Endothelial cell of umbilical vein (primary cell): ENCODE measurements around the gene GFOD1. TPM values are rescaled to one million over a fixed set of nuclear protein-coding genes. Genes with fewer than 3 reads are reported as not detected.

ENCODE experiments used
- BruUV-seq: library from RNA; stranded (reverse); fragments of 400-500 nt; replicated peaks from 2 replicates; lab custom pipeline; 2021; lab: Mats Ljungman, UMichigan
- CTCF ChIA-PET: fragments of 300-600, 350-600 bp; sonication (Branson Sonifier 250); formaldehyde crosslinking; loops from one replicate; lab custom pipeline; 2021; ENCODE audit warnings: antibody characterized with exemption, inconsistent platforms; lab: Charles Lee
- POLR2A ChIA-PET: fragments of 300-600, 350-600 bp; sonication (Branson Sonifier 250); formaldehyde crosslinking; loops from one replicate; lab custom pipeline; 2021; ENCODE audit warnings: antibody characterized with exemption, inconsistent platforms; lab: Charles Lee
- DNase-seq: peaks from one replicate; pipeline ENCODE4 v3.0.0-alpha.2; 2011; ENCODE audit warnings: low read depth, low spot score
- FAIRE-seq: peaks from 2 replicates; lab custom pipeline; 2011; peaks lifted over from hg19 to GRCh38; lab: Jason Lieb, UNC
- H2AFZ ChIP-seq: 2 replicates; pipeline ENCODE4 v1.6.0; 2012; ENCODE audit warnings: low read depth, low read length, control low read depth, inconsistent platforms
- H3K27ac ChIP-seq: 2 replicates; pipeline ENCODE4 v1.5.1; 2011; ENCODE audit warnings: low read depth, mild to moderate bottlenecking, control low read depth, low read length, moderate library complexity; ENCODE audit not compliant: insufficient read depth
- H3K27me3 ChIP-seq, 2 experiments: 2 replicates each; pipeline versions ENCODE4 v1.6.0 to v1.6.1; 2011; ENCODE audit warnings: low read length in 2 of 2, mixed read lengths in 1 of 2; ENCODE audit not compliant: control insufficient read depth in 2 of 2, insufficient read depth in 2 of 2
- H3K36me3 ChIP-seq, 2 experiments: 2 replicates in 1 of 2; 3 replicates in 1 of 2; pipeline ENCODE4 v1.5.1; 2011; ENCODE audit warnings: low read length in 2 of 2, mild to moderate bottlenecking in 1 of 2, moderate library complexity in 1 of 2; ENCODE audit not compliant: control insufficient read depth in 2 of 2, insufficient read depth in 2 of 2; ENCODE audit errors: extremely low read depth in 1 of 2
- H3K4me1 ChIP-seq: 3 replicates; pipeline ENCODE4 v1.5.1; 2011; ENCODE audit warnings: mild to moderate bottlenecking, low read length; ENCODE audit not compliant: control insufficient read depth, insufficient read depth; ENCODE audit errors: extremely low read depth
- H3K4me2 ChIP-seq: 2 replicates; pipeline ENCODE4 v1.6.1; 2011; ENCODE audit warnings: low read length, control low read depth, mixed read lengths; ENCODE audit not compliant: insufficient read depth
- H3K4me3 ChIP-seq, 3 experiments: fragments of 200-600 bp in 1 of 3; sonication (generic), shearing (Covaris generic) in 1 of 3; replicated peaks in 1 of 3; 2 replicates each; pipeline ENCODE4 v1.5.1; 2011 to 2016; ENCODE audit warnings: control low read depth in 3 of 3, low read length in 3 of 3, mild to moderate bottlenecking in 2 of 3, inconsistent platforms in 1 of 3, low read depth in 1 of 3, moderate library complexity in 1 of 3; ENCODE audit not compliant: insufficient read depth in 1 of 3
- H3K79me2 ChIP-seq: 2 replicates; pipeline ENCODE4 v1.6.0; 2012; ENCODE audit warnings: low read length, inconsistent platforms; ENCODE audit not compliant: control insufficient read depth, insufficient read depth
- H3K9ac ChIP-seq: replicated peaks from 2 replicates; pipeline ENCODE3; 2011; ENCODE audit warnings: low read length, control low read depth; ENCODE audit not compliant: insufficient read depth; ENCODE audit errors: extremely low read depth
- H3K9me1 ChIP-seq: replicated peaks from 3 replicates; pipeline ENCODE4 v1.6.0; 2011; ENCODE audit warnings: mild to moderate bottlenecking, low read length; ENCODE audit not compliant: control insufficient read depth, insufficient read depth; ENCODE audit errors: extremely low read depth
- H3K9me3 ChIP-seq: replicated peaks from 2 replicates; pipeline ENCODE4 v1.5.1; 2012; ENCODE audit warnings: low read length, inconsistent platforms; ENCODE audit not compliant: control insufficient read depth, insufficient read depth
- H4K20me1 ChIP-seq: replicated peaks from 2 replicates; pipeline ENCODE3; 2011; ENCODE audit warnings: mild to moderate bottlenecking, low read length; ENCODE audit not compliant: control insufficient read depth, insufficient read depth; ENCODE audit errors: extremely low read depth
- EZH2 ChIP-seq: IDR thresholded peaks from 2 replicates; pipeline ENCODE4 v1.6.1; 2012; ENCODE audit warnings: borderline replicate concordance, low read depth, mild to moderate bottlenecking, moderate library complexity, low read length, inconsistent platforms; ENCODE audit not compliant: severe bottlenecking
- FOS ChIP-seq: IDR thresholded peaks from 2 replicates; pipeline ENCODE4 v1.6.1; 2011; ENCODE audit warnings: mild to moderate bottlenecking, low read length, moderate library complexity, borderline replicate concordance; ENCODE audit not compliant: insufficient read depth
- GATA2 ChIP-seq: IDR thresholded peaks from 2 replicates; pipeline ENCODE4 v1.7.0; 2011; ENCODE audit warnings: low read depth, mild to moderate bottlenecking, moderate library complexity, mixed read lengths, low read length; ENCODE audit not compliant: insufficient read length, insufficient read depth
- JUN ChIP-seq: IDR thresholded peaks from 2 replicates; pipeline ENCODE4 v1.6.1; 2011; ENCODE audit warnings: borderline replicate concordance, low read depth; ENCODE audit not compliant: insufficient read length, insufficient read depth
- MYC ChIP-seq: IDR thresholded peaks from one replicate; pipeline ENCODE4 v1.6.1; 2011; ENCODE audit warnings: mild to moderate bottlenecking, low read depth, low read length
- POLR2A ChIP-seq: IDR thresholded peaks from 2 replicates; pipeline ENCODE4 v1.6.1; 2012; ENCODE audit warnings: low read depth, mild to moderate bottlenecking, control low read depth, low read length
- POLR2AphosphoS5 ChIP-seq: IDR thresholded peaks from 2 replicates; pipeline ENCODE4 v1.6.1; 2012; ENCODE audit warnings: low read depth, mild to moderate bottlenecking, control low read depth, low read length, moderate library complexity; ENCODE audit not compliant: insufficient read depth
- dilution Hi-C: fragments of 300-500 bp; cut with MboI; formaldehyde crosslinking; loops from one replicate; pipeline ENCODE4 v1.15.0; 2019; ENCODE audit warnings: low sequenced_read_pairs; ENCODE audit not compliant: extremely low pct_ligation_motif_present
- intact Hi-C: fragments of 100-400 bp; cut with micrococcal nuclease; formaldehyde crosslinking; loops from one replicate; pipeline ENCODE4 v1.10.0; 2022
- polyA plus RNA-seq, 4 experiments: library from polyadenylated mRNA; depleted of rRNA in 3 of 4; stranded (reverse) in 3 of 4; unstranded in 1 of 4; fragments of >200 nt; gene quantifications; 2 replicates each; pipeline versions ENCODE4 v1.2.1 to v1.2.3, GENCODE V29; 2011 to 2012; ENCODE audit warnings: missing spikeins in 1 of 4
- total RNA-seq: library from RNA; stranded (reverse); gene quantifications from 2 replicates; pipeline ENCODE4 v1.2.3, GENCODE V29; 2021
- TF ChIP-seq, protein P1 (sequence below): IDR thresholded peaks from 2 replicates; pipeline ENCODE4 v1.6.1; 2011; ENCODE audit not compliant: insufficient read depth, insufficient read length
- TF ChIP-seq, protein P2 (sequence below), 2 donors: IDR thresholded peaks; 1 replicate in 1 of 2; 2 replicates in 1 of 2; pipeline ENCODE4 v1.5.1; 2011; ENCODE audit warnings: low read length in 2 of 2, mild to moderate bottlenecking in 2 of 2, moderate library complexity in 2 of 2, control low read depth in 1 of 2, inconsistent platforms in 1 of 2, low read depth in 1 of 2; ENCODE audit not compliant: insufficient read depth in 1 of 2; ENCODE audit errors: extremely low read depth in 1 of 2

The GFOD1 gene
- total and polyA plus RNA-seq, 2 donors (not counting 3 experiments of a cell fraction or from before 2014, with no cell fraction given): 12.1 to 24.1 TPM

DNA sequence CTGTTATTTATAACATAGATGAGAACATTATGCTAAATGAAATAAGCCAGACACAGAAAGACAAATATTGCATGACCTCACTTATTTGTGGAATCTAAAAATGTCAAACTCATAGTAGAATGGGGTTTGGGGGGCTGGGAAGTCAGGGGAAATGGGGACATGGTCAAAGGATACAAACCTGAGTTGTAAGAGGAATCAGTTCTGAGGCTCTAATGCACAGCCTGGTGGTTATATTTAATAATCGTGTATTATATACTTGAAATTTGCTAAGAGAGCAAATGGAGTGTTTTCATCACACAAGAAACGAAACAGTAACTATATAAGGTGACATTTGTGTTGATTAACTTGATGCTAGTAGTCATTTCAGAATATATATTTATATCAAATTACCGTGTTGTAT, 40.8 kb upstream of the GFOD1 start:
- Histone ChIP-seq H3K36me3 (no peaks in the 10 kb centered on the region), H3K4me2 (no peak overlapping the region), H3K27ac (no peak overlapping the region), H2AFZ (no peak overlapping the region), H3K79me2 (no peaks in the 10 kb centered on the region), H3K4me1 (peaks cover 27% of the 10 kb centered on the region), H3K27me3 (no peaks in the 10 kb centered on the region), H3K9me3 (no peaks in the 10 kb centered on the region), H3K4me3 (no peak overlapping the region), H3K9ac (no peak overlapping the region), H3K9me1 (no peaks in the 10 kb centered on the region), H4K20me1 (no peaks in the 10 kb centered on the region)
- no TSS peak for BruUV-seq
- POLR2A ChIA-PET: no interaction called here
- TF ChIP-seq MYC (no peak), GATA2 (no peak), POLR2AphosphoS5 (no peak), FOS (no peak), EZH2 (no peak), POLR2A (no peak), JUN (no peak)
- TF ChIP-seq, protein P1, sequence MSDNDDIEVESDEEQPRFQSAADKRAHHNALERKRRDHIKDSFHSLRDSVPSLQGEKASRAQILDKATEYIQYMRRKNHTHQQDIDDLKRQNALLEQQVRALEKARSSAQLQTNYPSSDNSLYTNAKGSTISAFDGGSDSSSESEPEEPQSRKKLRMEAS: no peak
- TF ChIP-seq, protein P2, sequence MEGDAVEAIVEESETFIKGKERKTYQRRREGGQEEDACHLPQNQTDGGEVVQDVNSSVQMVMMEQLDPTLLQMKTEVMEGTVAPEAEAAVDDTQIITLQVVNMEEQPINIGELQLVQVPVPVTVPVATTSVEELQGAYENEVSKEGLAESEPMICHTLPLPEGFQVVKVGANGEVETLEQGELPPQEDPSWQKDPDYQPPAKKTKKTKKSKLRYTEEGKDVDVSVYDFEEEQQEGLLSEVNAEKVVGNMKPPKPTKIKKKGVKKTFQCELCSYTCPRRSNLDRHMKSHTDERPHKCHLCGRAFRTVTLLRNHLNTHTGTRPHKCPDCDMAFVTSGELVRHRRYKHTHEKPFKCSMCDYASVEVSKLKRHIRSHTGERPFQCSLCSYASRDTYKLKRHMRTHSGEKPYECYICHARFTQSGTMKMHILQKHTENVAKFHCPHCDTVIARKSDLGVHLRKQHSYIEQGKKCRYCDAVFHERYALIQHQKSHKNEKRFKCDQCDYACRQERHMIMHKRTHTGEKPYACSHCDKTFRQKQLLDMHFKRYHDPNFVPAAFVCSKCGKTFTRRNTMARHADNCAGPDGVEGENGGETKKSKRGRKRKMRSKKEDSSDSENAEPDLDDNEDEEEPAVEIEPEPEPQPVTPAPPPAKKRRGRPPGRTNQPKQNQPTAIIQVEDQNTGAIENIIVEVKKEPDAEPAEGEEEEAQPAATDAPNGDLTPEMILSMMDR (IDR thresholded peaks at IDR 0.05; ENCODE audit: extremely low read depth in 1 of 2, insufficient read depth in 1 of 2, low read depth in 1 of 2, low read length in 2 of 2): no peak
- CTCF ChIA-PET: interaction anchor here (0.6 to 1.0 kb wide), 3 partner anchors 9 to 45 kb away, joined by 3 to 6 read pairs (median 5); partner anchors contain the start of gene GFOD1
- dilution Hi-C loops: no loop called here
- intact Hi-C loops: loop anchor here (2.0 kb wide), 1 partner anchor 87 kb away; the partner anchor contains the start of gene NOL7
- FAIRE-seq (no peak), DNase-seq (peak; percentile 55)
